BJ (cell line): Measurements from ENCODE around the gene SFTPB. TPM values are rescaled to one million over a fixed set of nuclear protein-coding genes. Genes with fewer than 3 reads are reported as not detected.
"Not testable (repeated sequence)": the region's sequence is repeated elsewhere in the genome, so short reads cannot be mapped to it uniquely, and the experiment has no call there.

Experiments
- CTCF ChIA-PET: fragments of 350-600 bp; formaldehyde crosslinking; extraction: SDS; loops from one replicate; lab custom pipeline; 2021; ENCODE audit warnings: antibody characterized with exemption, inconsistent platforms; lab: Yijun Ruan, JAX
- POLR2A ChIA-PET: fragments of 300-600 bp; sonication (Branson Sonifier 250); formaldehyde crosslinking; extraction: SDS; loops from one replicate; lab custom pipeline; 2021; ENCODE audit warnings: antibody characterized with exemption; lab: Charles Lee
- DNase-seq: peaks from one replicate; pipeline ENCODE4 v3.0.0-alpha.2; 2011; ENCODE audit warnings: low read depth
- H3K27me3 ChIP-seq: 2 replicates; pipeline ENCODE4 v1.6.0; 2011; ENCODE audit warnings: low read length; ENCODE audit not compliant: control insufficient read depth, insufficient read depth
- H3K36me3 ChIP-seq: 2 replicates; pipeline ENCODE4 v1.5.1; 2011; ENCODE audit warnings: low read length; ENCODE audit not compliant: control insufficient read depth, insufficient read depth
- H3K4me3 ChIP-seq: 2 replicates; pipeline ENCODE4 v1.5.1; 2011; ENCODE audit warnings: low read depth, mild to moderate bottlenecking, control low read depth, low read length
- polyA plus RNA-seq: library from polyadenylated mRNA; depleted of rRNA; stranded (reverse); fragments of >200 nt; gene quantifications from 2 replicates; pipeline ENCODE4 v1.2.3, GENCODE V29; 2011
- TF ChIP-seq, protein P1 (sequence below): IDR thresholded peaks from 2 replicates; pipeline ENCODE4 v1.5.1; 2011; ENCODE audit warnings: low read depth, mild to moderate bottlenecking, control low read depth, inconsistent platforms, low read length, moderate library complexity; ENCODE audit not compliant: insufficient read depth

The SFTPB gene
- polyA plus RNA-seq, 1 experiment, result not detected

- DNase-seq, result no peak
- Histone ChIP-seq H3K4me3 (no peak overlapping the region), H3K36me3 (peaks cover 16% of the 10 kb centered on the region), H3K27me3 (no peaks in the 10 kb centered on the region)
- ChIA-PET POLR2A (no interaction called here), CTCF (interaction anchor here (0.6 to 1.3 kb wide), 4 partner anchors 10 to 94 kb away, joined by 3 to 5 read pairs (median 3); no protein-coding TSS in a partner anchor)
- TF ChIP-seq, protein P1, sequence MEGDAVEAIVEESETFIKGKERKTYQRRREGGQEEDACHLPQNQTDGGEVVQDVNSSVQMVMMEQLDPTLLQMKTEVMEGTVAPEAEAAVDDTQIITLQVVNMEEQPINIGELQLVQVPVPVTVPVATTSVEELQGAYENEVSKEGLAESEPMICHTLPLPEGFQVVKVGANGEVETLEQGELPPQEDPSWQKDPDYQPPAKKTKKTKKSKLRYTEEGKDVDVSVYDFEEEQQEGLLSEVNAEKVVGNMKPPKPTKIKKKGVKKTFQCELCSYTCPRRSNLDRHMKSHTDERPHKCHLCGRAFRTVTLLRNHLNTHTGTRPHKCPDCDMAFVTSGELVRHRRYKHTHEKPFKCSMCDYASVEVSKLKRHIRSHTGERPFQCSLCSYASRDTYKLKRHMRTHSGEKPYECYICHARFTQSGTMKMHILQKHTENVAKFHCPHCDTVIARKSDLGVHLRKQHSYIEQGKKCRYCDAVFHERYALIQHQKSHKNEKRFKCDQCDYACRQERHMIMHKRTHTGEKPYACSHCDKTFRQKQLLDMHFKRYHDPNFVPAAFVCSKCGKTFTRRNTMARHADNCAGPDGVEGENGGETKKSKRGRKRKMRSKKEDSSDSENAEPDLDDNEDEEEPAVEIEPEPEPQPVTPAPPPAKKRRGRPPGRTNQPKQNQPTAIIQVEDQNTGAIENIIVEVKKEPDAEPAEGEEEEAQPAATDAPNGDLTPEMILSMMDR, result no peak
Observed at GRCh38 chr2:85631316-85631715, 36.7 kb downstream of the SFTPB start.

GRCh38 chr2:85628658-85629057, 39.3 kb downstream of the SFTPB start:
- DNase-seq, result no peak
- ChIA-PET CTCF (interaction anchor here (1.5 kb wide), 1 partner anchor 9 kb away, joined by 11 read pairs; no protein-coding TSS in a partner anchor), POLR2A (no interaction called here)
- Histone ChIP-seq H3K27me3 (no peaks in the 10 kb centered on the region), H3K36me3 (peaks cover 27% of the 10 kb centered on the region), H3K4me3 (no peak overlapping the region)
- TF ChIP-seq, protein P1, result no peak

DNA sequence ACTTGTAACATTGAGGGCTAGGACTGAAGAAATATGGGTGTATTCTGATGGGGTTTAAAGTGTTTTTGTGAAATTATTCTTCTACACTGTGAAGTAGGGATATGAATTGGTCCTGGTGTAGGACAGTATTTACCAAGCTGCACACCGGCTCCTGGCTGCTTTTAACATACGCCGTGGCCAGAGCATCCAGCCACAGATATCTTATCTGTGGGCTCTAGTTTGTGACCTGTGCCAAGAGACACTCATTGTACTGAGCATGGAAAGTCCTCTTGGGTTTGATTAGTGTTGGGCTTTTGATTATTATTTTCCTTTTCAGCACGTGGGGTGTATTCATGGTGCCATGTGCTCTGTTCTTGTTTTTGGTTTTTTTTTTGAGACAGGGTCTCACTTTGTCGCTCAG, 44.0 kb downstream of the SFTPB start:
- no peak for DNase-seq
- H3K36me3 ChIP-seq, result peaks cover 28% of the 10 kb centered on the region
- ChIA-PET POLR2A (no interaction called here), CTCF (interaction anchor here (1.3 to 3.1 kb wide), 2 partner anchors 13 to 25 kb away, joined by 4 to 10 read pairs; no protein-coding TSS in a partner anchor)
- H3K4me3 ChIP-seq, result no peak overlapping the region
- TF ChIP-seq, protein P1, result no peak
- no peaks in the 10 kb centered on the region for H3K27me3 ChIP-seq

DNA sequence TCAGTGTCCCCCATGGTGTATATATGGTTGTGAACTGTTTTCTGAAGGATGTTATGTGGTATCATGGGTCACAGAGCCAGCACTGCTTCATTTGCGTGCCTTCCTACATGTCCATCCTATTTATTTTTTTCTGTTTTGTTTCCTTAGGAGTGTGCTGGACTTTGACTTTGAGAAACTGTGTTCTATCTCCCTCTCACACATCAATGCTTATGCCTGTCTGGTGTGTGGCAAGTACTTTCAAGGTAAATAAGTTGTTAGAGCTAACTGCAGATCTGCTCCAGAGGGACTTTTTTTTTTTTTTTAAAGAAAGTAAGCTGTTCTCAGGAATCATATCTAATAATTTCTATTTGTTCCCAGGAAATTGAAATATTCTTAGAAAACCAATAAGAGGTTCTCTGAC, 46.7 kb downstream of the SFTPB start:
- CTCF ChIA-PET, result interaction anchor here (0.6 to 4.0 kb wide), 7 partner anchors 10 to 201 kb away, joined by 3 to 19 read pairs (median 3); partner anchors contain the start of gene ATOH8
- Histone ChIP-seq H3K27me3 (no peaks in the 10 kb centered on the region), H3K4me3 (no peak overlapping the region), H3K36me3 (peaks cover 23% of the 10 kb centered on the region)
- POLR2A ChIA-PET, result no interaction called here
- TF ChIP-seq, protein P1, result no peak
- DNase-seq, result no peak

GRCh38 chr2:85619617-85620016, 48.4 kb downstream of the SFTPB start:
- peaks cover 13% of the 10 kb centered on the region for H3K36me3 ChIP-seq
- no peak for DNase-seq
- POLR2A ChIA-PET, result no interaction called here
- H3K4me3 ChIP-seq, result no peak overlapping the region
- TF ChIP-seq, protein P1, result no peak
- no peaks in the 10 kb centered on the region for H3K27me3 ChIP-seq
- CTCF ChIA-PET, result interaction anchor here (1.2 to 4.0 kb wide), 2 partner anchors 16 to 17 kb away, joined by 3 to 19 read pairs; no protein-coding TSS in a partner anchor

DNA sequence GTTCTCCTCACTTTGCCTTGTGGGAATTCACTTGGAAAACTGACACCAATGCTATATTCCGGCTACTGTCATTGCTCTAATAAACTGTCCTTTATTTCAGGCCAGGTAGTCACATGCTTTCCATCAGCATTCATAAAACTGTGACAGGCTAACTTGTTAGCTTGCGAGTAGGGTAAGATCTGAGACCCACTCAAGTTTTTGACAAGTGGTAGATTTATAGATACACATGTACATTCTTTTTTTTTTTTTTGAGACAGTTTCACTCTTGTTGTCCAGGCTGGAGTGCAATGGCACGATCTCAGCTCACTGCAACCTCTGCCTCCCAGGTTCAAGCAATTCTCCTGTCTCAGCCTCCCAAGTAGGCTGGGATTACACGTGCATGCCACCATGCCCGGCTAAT, 50.3 kb downstream of the SFTPB start:
- POLR2A ChIA-PET, H3K4me3 ChIP-seq, DNase-seq, H3K36me3 ChIP-seq, H3K27me3 ChIP-seq: not testable (repeated sequence)
- CTCF ChIA-PET, result interaction anchor here (1.8 to 2.1 kb wide), 2 partner anchors 20 to 196 kb away, joined by 4 to 8 read pairs; no protein-coding TSS in a partner anchor
